ENCODE results near the gene PSMD6. TPM values are rescaled to one million over a fixed set of nuclear protein-coding genes. Genes with fewer than 3 reads are reported as not detected.

The PSMD6 gene
- total and polyA plus RNA-seq, 7 experiments from 2014 or later: 63.4 to 134 (median 89.2) TPM

GRCh38 chr3:63998852-63999754, 24.2 kb downstream of the PSMD6 start:
- Mint-ChIP-seq H3K27me3 (no peaks in the 10 kb centered on the region), H3K4me1 (peaks cover 23 to 74% (median 58%) of the 10 kb centered on the region in 7 donors), H3K27ac (peak overlapping the region in 8 of 9 donors; percentile 10 to 88 (median 48)), H3K36me3 (peaks cover 7 to 63% (median 41%) of the 10 kb centered on the region in 5 donors), H3K9me3 (no peaks in the 10 kb centered on the region), H3K4me3 (no peak overlapping the region)
- no peak for ATAC-seq
- ChIA-PET POLR2A (interaction anchor here (1.9 to 4.0 kb wide), 2 partner anchors 21 to 31 kb away, joined by 7 to 12 read pairs; no protein-coding TSS in a partner anchor), CTCF (interaction anchor here (1.5 kb wide), 1 partner anchor 38 kb away, joined by 5 read pairs; no protein-coding TSS in a partner anchor)
- DNase-seq: no peak
- H3K27ac ChIP-seq (ENCODE audit: low read depth, low read length): no peak overlapping the region
- no peak overlapping the region for H3K4me3 ChIP-seq (ENCODE audit: low read length)
- peaks cover 26 to 78% (median 45%) of the 10 kb centered on the region in 3 experiments for H3K36me3 ChIP-seq (ENCODE audit: control insufficient read depth in 2 of 3, insufficient read depth in 3 of 3, low read length in 3 of 3)
- intact Hi-C loops (cut with micrococcal nuclease): no loop called here
- peaks cover 0 to 10% of the 10 kb centered on the region in 2 donors for H3K4me1 ChIP-seq (ENCODE audit: control insufficient read depth in 2 of 2, insufficient read depth in 2 of 2, low read length in 2 of 2)
- no peaks in the 10 kb centered on the region for H3K9me3 ChIP-seq (ENCODE audit: control insufficient read depth in 2 of 3, low read length in 3 of 3)
- H3K27me3 ChIP-seq (ENCODE audit: control insufficient read depth in 2 of 2, insufficient read depth in 2 of 2, low read length in 2 of 2): no peaks in the 10 kb centered on the region

- DNase-seq (peak in 3 of 9 donors; percentile 24 to 32 (median 28)), ATAC-seq (peak; percentile 45)
- Mint-ChIP-seq H3K27me3 (no peaks in the 10 kb centered on the region), H3K4me1 (peaks cover 30 to 82% (median 69%) of the 10 kb centered on the region in 7 donors), H3K9me3 (no peaks in the 10 kb centered on the region), H3K36me3 (peaks cover 19 to 63% (median 42%) of the 10 kb centered on the region in 5 donors), H3K27ac (peak overlapping the region; percentile 37 to 94 (median 71)), H3K4me3 (peak overlapping the region in 2 of 10 donors; percentile 18 to 20)
- H3K9me3 ChIP-seq (ENCODE audit: control insufficient read depth in 2 of 3, low read length in 3 of 3): no peaks in the 10 kb centered on the region
- POLR2A ChIA-PET: interaction anchor here (1.2 to 7.5 kb wide), 6 partner anchors 10 to 33 kb away, joined by 4 to 50 read pairs (median 10); no protein-coding TSS in a partner anchor
- H3K27me3 ChIP-seq (ENCODE audit: control insufficient read depth in 2 of 2, insufficient read depth in 2 of 2, low read length in 2 of 2): no peaks in the 10 kb centered on the region
- CTCF ChIA-PET: interaction anchor here (2.7 to 10.9 kb wide), 3 partner anchors 15 to 29 kb away, joined by 16 to 249 read pairs (median 111); no protein-coding TSS in a partner anchor
- H3K36me3 ChIP-seq (ENCODE audit: control insufficient read depth in 2 of 3, insufficient read depth in 3 of 3, low read length in 3 of 3): peaks cover 47 to 89% (median 51%) of the 10 kb centered on the region in 3 experiments
- peaks cover 0 to 10% of the 10 kb centered on the region in 2 donors for H3K4me1 ChIP-seq (ENCODE audit: control insufficient read depth in 2 of 2, insufficient read depth in 2 of 2, low read length in 2 of 2)
- H3K27ac ChIP-seq (ENCODE audit: low read depth, low read length): peak overlapping the region; percentile 34
- H3K4me3 ChIP-seq (ENCODE audit: low read length): no peak overlapping the region
- intact Hi-C loops (cut with micrococcal nuclease): no loop called here
These were observed 28.2 kb downstream of the PSMD6 start for GRCh38 chr3:63995086-63995485.

- intact Hi-C loops (cut with micrococcal nuclease): loop anchor here (1.0 to 2.0 kb wide), 8 partner anchors 14 to 82 kb away; partner anchors contain the start of gene SCAANT1 (in 1 of the 2)
- Histone ChIP-seq H3K36me3 (ENCODE audit: control insufficient read depth in 2 of 3, insufficient read depth in 3 of 3, low read length in 3 of 3) (peaks cover 48 to 90% (median 62%) of the 10 kb centered on the region in 3 experiments), H3K27me3 (ENCODE audit: control insufficient read depth in 2 of 2, insufficient read depth in 2 of 2, low read length in 2 of 2) (no peaks in the 10 kb centered on the region), H3K27ac (ENCODE audit: low read depth, low read length) (no peak overlapping the region), H3K4me1 (ENCODE audit: control insufficient read depth in 2 of 2, insufficient read depth in 2 of 2, low read length in 2 of 2) (peaks cover 0 to 10% of the 10 kb centered on the region in 2 donors), H3K4me3 (ENCODE audit: low read length) (no peak overlapping the region), H3K9me3 (ENCODE audit: control insufficient read depth in 2 of 3, low read length in 3 of 3) (no peaks in the 10 kb centered on the region)
- Mint-ChIP-seq H3K4me1 (peaks cover 34 to 79% (median 56%) of the 10 kb centered on the region in 7 donors), H3K27me3 (no peaks in the 10 kb centered on the region), H3K4me3 (peak overlapping the region in 4 of 10 donors; percentile 5 to 23 (median 18)), H3K36me3 (peaks cover 19 to 70% (median 44%) of the 10 kb centered on the region in 5 donors), H3K9me3 (no peaks in the 10 kb centered on the region), H3K27ac (peak overlapping the region; percentile 53 to 92 (median 84))
- ChIA-PET POLR2A (interaction anchor here (1.0 to 7.5 kb wide), 7 partner anchors 11 to 32 kb away, joined by 3 to 50 read pairs (median 6); no protein-coding TSS in a partner anchor), CTCF (interaction anchor here (0.7 to 10.9 kb wide), 11 partner anchors 14 to 286 kb away, joined by 3 to 249 read pairs (median 4); partner anchors contain the start of gene PSMD6)
- DNase-seq: peak; percentile 28 to 70 (median 58)
- ATAC-seq: peak; percentile 87
These were observed 29.6 kb downstream of the PSMD6 start for GRCh38 chr3:63993653-63994079.

- no peaks in the 10 kb centered on the region for H3K27me3 Mint-ChIP-seq
- H3K4me3 Mint-ChIP-seq: no peak overlapping the region
- ATAC-seq (no peak), DNase-seq (no peak)
- H3K4me1 Mint-ChIP-seq: peaks cover 32 to 73% (median 57%) of the 10 kb centered on the region in 7 donors
- Histone ChIP-seq H3K27me3 (ENCODE audit: control insufficient read depth in 2 of 2, insufficient read depth in 2 of 2, low read length in 2 of 2) (no peaks in the 10 kb centered on the region), H3K9me3 (ENCODE audit: control insufficient read depth in 2 of 3, low read length in 3 of 3) (no peaks in the 10 kb centered on the region), H3K4me3 (ENCODE audit: low read length) (no peak overlapping the region), H3K27ac (ENCODE audit: low read depth, low read length) (peak overlapping the region; percentile 37), H3K36me3 (ENCODE audit: control insufficient read depth in 2 of 3, insufficient read depth in 3 of 3, low read length in 3 of 3) (peaks cover 44 to 90% (median 56%) of the 10 kb centered on the region in 3 experiments), H3K4me1 (ENCODE audit: control insufficient read depth in 2 of 2, insufficient read depth in 2 of 2, low read length in 2 of 2) (peaks cover 0 to 10% of the 10 kb centered on the region in 2 donors)
- ChIA-PET CTCF (interaction anchor here (0.7 to 10.9 kb wide), 11 partner anchors 13 to 285 kb away, joined by 3 to 249 read pairs (median 3); partner anchors contain the start of gene PSMD6), POLR2A (interaction anchor here (0.6 to 7.5 kb wide), 7 partner anchors 13 to 31 kb away, joined by 3 to 50 read pairs (median 4); partner anchors contain the start of gene PSMD6)
- peaks cover 19 to 74% (median 41%) of the 10 kb centered on the region in 5 donors for H3K36me3 Mint-ChIP-seq
- H3K9me3 Mint-ChIP-seq: no peaks in the 10 kb centered on the region
- intact Hi-C loops (cut with micrococcal nuclease): loop anchor here (1.0 to 2.0 kb wide), 8 partner anchors 13 to 81 kb away; partner anchors contain the start of gene SCAANT1 (in 1 of the 2)
- H3K27ac Mint-ChIP-seq: peak overlapping the region; percentile 21 to 86 (median 70)
These were observed 30.6 kb downstream of the PSMD6 start for GRCh38 chr3:63992516-63993209.

GRCh38 chr3:63991666-63992065, 31.6 kb downstream of the PSMD6 start:
- Histone ChIP-seq H3K36me3 (ENCODE audit: control insufficient read depth in 2 of 3, insufficient read depth in 3 of 3, low read length in 3 of 3) (peaks cover 43 to 92% (median 60%) of the 10 kb centered on the region in 3 experiments), H3K4me3 (ENCODE audit: low read length) (no peak overlapping the region), H3K27ac (ENCODE audit: low read depth, low read length) (peak overlapping the region; percentile 25), H3K4me1 (ENCODE audit: control insufficient read depth in 2 of 2, insufficient read depth in 2 of 2, low read length in 2 of 2) (peaks cover 0 to 10% of the 10 kb centered on the region in 2 donors), H3K27me3 (ENCODE audit: control insufficient read depth in 2 of 2, insufficient read depth in 2 of 2, low read length in 2 of 2) (no peaks in the 10 kb centered on the region), H3K9me3 (ENCODE audit: control insufficient read depth in 2 of 3, low read length in 3 of 3) (no peaks in the 10 kb centered on the region)
- Mint-ChIP-seq H3K36me3 (peaks cover 16 to 71% (median 38%) of the 10 kb centered on the region in 5 donors), H3K4me1 (peaks cover 33 to 72% (median 57%) of the 10 kb centered on the region in 7 donors), H3K27ac (peak overlapping the region in 8 of 9 donors; percentile 58 to 91 (median 82)), H3K27me3 (no peaks in the 10 kb centered on the region), H3K9me3 (no peaks in the 10 kb centered on the region), H3K4me3 (no peak overlapping the region)
- ATAC-seq: no peak
- intact Hi-C loops (cut with micrococcal nuclease): loop anchor here (2.0 kb wide), 2 partner anchors 19 to 79 kb away; partner anchors contain the start of gene SCAANT1 (in 1 of the 2)
- POLR2A ChIA-PET: interaction anchor here (1.3 to 7.5 kb wide), 3 partner anchors 12 to 24 kb away, joined by 3 to 50 read pairs (median 4); no protein-coding TSS in a partner anchor
- CTCF ChIA-PET: interaction anchor here (1.2 to 10.9 kb wide), 4 partner anchors 12 to 40 kb away, joined by 3 to 249 read pairs (median 59); partner anchors contain the start of gene PSMD6
- no peak for DNase-seq

Data from naive thymus-derived CD4-positive, alpha-beta T cell (primary cell).